ENCODE measurements around the gene NR6A1. TPM values are rescaled to one million over a fixed set of nuclear protein-coding genes. Genes with fewer than 3 reads are reported as not detected.

NR6A1 gene
- total and polyA plus RNA-seq, 10 donors = 0.14 to 3.7 (median 1.9) TPM

- WGBS, 5 donors = 65 to 79% (median 71%) methylated on average over 4 to 21 of the region's 21 CpGs
- intact Hi-C loops (cut with DNase I; ENCODE audit: low total_unique reads) = no loop called here
- Histone ChIP-seq H3K27ac (no peak overlapping the region), H3K36me3 (no peaks in the 10 kb centered on the region), H3K9me3 (no peaks in the 10 kb centered on the region), H3K4me1 (peaks cover 0 to 49% (median 26%) of the 10 kb centered on the region in 6 donors), H3K27me3 (replicated peaks in 1 of 7) (peaks cover 0 to 64% (median 22%) of the 10 kb centered on the region in 7 donors), H3K4me3 (no peak overlapping the region)
- DNase-seq = no peak
- TF ChIP-seq POLR2A (IDR thresholded peaks at IDR 0.05) (no peak), POLR2AphosphoS5 (IDR thresholded peaks at IDR 0.05) (peak in 1 of 3 donors; percentile 29)
- TF ChIP-seq, protein P1, sequence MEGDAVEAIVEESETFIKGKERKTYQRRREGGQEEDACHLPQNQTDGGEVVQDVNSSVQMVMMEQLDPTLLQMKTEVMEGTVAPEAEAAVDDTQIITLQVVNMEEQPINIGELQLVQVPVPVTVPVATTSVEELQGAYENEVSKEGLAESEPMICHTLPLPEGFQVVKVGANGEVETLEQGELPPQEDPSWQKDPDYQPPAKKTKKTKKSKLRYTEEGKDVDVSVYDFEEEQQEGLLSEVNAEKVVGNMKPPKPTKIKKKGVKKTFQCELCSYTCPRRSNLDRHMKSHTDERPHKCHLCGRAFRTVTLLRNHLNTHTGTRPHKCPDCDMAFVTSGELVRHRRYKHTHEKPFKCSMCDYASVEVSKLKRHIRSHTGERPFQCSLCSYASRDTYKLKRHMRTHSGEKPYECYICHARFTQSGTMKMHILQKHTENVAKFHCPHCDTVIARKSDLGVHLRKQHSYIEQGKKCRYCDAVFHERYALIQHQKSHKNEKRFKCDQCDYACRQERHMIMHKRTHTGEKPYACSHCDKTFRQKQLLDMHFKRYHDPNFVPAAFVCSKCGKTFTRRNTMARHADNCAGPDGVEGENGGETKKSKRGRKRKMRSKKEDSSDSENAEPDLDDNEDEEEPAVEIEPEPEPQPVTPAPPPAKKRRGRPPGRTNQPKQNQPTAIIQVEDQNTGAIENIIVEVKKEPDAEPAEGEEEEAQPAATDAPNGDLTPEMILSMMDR (IDR thresholded peaks at IDR 0.05 in 8 of 11, conservative IDR thresholded peaks at IDR 0.05 in 3 of 11) = no peak
Observed at GRCh38 chr9:124475158-124475867, 295.8 kb downstream of the NR6A1 start.

GRCh38 chr9:124474151-124474550, 297.0 kb downstream of the NR6A1 start:
- Histone ChIP-seq H3K4me3 (no peak overlapping the region), H3K4me1 (peaks cover 0 to 43% (median 24%) of the 10 kb centered on the region in 6 donors), H3K9me3 (no peaks in the 10 kb centered on the region), H3K27me3 (replicated peaks in 1 of 7) (peaks cover 0 to 55% (median 18%) of the 10 kb centered on the region in 7 donors), H3K36me3 (no peaks in the 10 kb centered on the region), H3K27ac (no peak overlapping the region)
- intact Hi-C loops (cut with DNase I; ENCODE audit: low total_unique reads) = no loop called here
- WGBS, 5 donors = 58 to 98% (median 82%) methylated on average over 4 of the region's 4 CpGs
- DNase-seq = no peak
- no peak for TF ChIP-seq POLR2AphosphoS5 (IDR thresholded peaks at IDR 0.05)

DNA sequence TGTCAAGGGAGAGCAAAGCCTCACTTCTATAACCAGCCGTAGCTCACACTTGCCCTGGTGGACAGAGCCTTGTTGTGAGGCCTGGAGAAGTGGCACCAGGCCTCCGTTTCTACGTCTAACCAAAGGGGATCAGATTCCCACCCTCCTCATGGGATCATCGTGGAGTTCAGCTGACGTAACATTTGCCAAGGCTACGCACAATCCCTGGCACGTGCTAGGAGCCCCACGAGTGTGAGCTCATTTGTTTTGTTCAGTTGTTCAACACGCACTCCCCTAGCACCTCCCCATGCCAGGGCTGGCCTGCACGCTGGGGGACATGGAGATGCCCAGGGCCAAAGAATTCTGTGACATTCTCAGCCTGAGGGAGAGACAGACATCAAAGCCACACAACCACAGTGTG, 297.8 kb downstream of the NR6A1 start:
- intact Hi-C loops (cut with DNase I; ENCODE audit: low total_unique reads) = no loop called here
- whole genome bisulfite sequencing, 5 donors = 67 to 81% (median 81%) methylated on average over 10 of the region's 10 CpGs
- no peaks in the 10 kb centered on the region for H3K36me3 ChIP-seq
- TF ChIP-seq, protein P1 (IDR thresholded peaks at IDR 0.05 in 8 of 11, conservative IDR thresholded peaks at IDR 0.05 in 3 of 11) = no peak
- TF ChIP-seq POLR2AphosphoS5 (IDR thresholded peaks at IDR 0.05) = no peak
- no peak for TF ChIP-seq POLR2A (IDR thresholded peaks at IDR 0.05)
- no peak overlapping the region for H3K27ac ChIP-seq
- peaks cover 0 to 35% (median 21%) of the 10 kb centered on the region in 6 donors for H3K4me1 ChIP-seq
- H3K27me3 ChIP-seq (replicated peaks in 1 of 7) = peaks cover 0 to 50% (median 18%) of the 10 kb centered on the region in 7 donors
- no peak overlapping the region for H3K4me3 ChIP-seq
- H3K9me3 ChIP-seq = no peaks in the 10 kb centered on the region
- DNase-seq = no peak

GRCh38 chr9:124472770-124473169, 298.3 kb downstream of the NR6A1 start:
- no peak for DNase-seq
- Histone ChIP-seq H3K4me3 (no peak overlapping the region), H3K36me3 (no peaks in the 10 kb centered on the region), H3K9me3 (no peaks in the 10 kb centered on the region), H3K27ac (no peak overlapping the region), H3K4me1 (peaks cover 0 to 29% (median 17%) of the 10 kb centered on the region in 6 donors), H3K27me3 (replicated peaks in 1 of 7) (peaks cover 0 to 45% (median 13%) of the 10 kb centered on the region in 7 donors)
- TF ChIP-seq, protein P1 (IDR thresholded peaks at IDR 0.05 in 8 of 11, conservative IDR thresholded peaks at IDR 0.05 in 3 of 11) = no peak
- no peak for TF ChIP-seq POLR2AphosphoS5 (IDR thresholded peaks at IDR 0.05)
- TF ChIP-seq POLR2A (IDR thresholded peaks at IDR 0.05) = no peak
- WGBS, 5 donors = 77 to 88% (median 84%) methylated on average over 7 of the region's 7 CpGs
- intact Hi-C loops (cut with DNase I; ENCODE audit: low total_unique reads) = no loop called here
